Measurements from ENCODE around the gene RYR2.

DNA sequence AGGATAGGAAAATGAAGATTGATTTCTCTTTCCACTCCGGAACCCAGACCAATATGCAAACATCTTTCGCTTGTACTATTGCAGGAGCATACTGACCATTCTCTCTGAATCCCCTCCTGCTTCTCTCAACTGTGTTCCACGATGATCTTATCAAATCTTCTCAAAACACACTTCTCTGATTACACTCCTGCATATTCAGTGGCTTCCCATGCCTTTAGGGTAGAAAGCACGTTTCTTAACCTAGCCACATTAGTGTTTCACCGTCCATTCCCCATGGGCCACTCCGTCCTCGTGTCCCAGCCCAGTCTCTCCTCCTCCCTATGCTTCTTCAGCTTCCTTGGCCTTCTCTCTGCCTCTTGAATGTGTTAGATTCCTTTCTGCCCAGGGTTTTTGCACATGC, 650.3 kb downstream of the RYR2 start:
- TF ChIP-seq CTCF (IDR thresholded peaks at IDR 0.05) (no peak), POLR2A (IDR thresholded peaks at IDR 0.05) (no peak)
